Fibroblast of peridontal ligament (primary cell): ENCODE results near the gene PCDHGB7.
"Not testable (repeated sequence)": the region's sequence is repeated elsewhere in the genome, so short reads cannot be mapped to it uniquely, and the experiment has no call there.

Experiments
- DNase-seq: peaks from one replicate; pipeline ENCODE4 v3.0.0-alpha.2; 2010; ENCODE audit errors: extremely low read depth

The PCDHGB7 gene

DNA sequence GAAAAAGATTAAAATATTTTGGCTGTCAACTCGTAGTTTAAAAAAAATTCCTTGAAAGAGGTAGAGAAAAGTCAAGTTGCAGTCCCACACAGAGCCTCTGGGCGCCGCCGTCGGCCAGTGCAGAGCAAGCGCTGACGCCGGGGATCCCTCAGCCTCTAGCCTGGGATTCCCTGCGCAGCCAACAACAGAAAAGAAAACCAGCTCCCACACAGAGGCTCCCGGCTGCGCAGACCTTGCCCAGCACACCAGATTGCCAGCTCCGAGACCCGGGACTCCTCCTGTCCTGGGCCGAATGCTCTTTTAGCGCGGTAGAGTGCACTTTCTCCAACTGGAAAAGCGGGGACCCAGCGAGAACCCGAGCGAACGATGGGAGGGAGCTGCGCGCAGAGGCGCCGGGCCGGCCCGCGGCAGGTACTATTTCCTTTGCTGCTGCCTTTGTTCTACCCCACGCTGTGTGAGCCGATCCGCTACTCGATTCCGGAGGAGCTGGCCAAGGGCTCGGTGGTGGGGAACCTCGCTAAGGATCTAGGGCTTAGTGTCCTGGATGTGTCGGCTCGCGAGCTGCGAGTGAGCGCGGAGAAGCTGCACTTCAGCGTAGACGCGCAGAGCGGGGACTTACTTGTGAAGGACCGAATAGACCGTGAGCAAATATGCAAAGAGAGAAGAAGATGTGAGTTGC, at the start of gene PCDHGB7:
PCDHGB7 (plus strand) TSS at position 184 of the 679 bp plus-strand sequence; CDS start at position 367, 183 bp downstream.
- peak; percentile 76 for DNase-seq

DNA sequence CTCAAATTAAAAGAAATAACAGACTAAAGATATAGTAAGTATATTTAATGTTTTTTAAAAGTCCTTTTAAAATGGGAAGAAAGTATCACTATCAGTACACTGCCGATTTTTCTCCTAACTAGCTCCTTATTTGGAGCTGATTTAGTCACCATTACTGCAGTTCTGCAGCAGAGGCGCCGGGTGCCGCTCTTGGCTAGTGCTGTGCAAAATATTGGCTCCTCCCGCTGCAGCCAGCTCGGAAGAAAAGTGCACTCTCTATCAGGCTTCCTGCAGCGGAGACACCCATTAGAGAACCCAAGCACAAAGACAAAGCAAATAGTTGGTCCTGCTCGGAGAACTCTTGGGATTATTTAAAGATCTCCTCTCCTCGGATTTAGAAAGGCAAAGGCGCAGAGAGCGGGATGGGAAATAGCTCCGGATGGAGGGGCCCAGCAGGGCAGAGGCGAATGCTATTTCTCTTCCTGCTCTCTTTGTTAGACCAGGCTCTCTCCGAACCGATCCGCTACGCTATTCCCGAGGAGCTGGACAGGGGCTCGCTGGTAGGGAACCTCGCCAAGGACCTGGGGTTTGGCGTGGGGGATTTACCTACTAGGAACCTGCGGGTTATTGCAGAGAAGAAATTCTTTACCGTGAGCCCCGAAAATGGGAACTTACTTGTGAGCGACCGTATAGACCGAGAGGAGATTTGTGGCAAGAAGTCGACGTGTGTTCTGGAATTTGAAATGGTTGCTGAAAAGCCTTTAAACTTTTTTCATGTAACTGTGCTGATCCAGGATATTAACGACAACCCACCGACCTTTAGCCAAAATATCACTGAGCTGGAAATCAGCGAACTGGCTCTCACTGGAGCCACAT, 47.3 kb upstream of the PCDHGB7 start, which contains the start of gene PCDHGB3:
PCDHGB3 (plus strand) TSS at position 249 of the 855 bp plus-strand sequence; CDS start at position 402, 153 bp downstream.
- peak; percentile 38 for DNase-seq

DNA sequence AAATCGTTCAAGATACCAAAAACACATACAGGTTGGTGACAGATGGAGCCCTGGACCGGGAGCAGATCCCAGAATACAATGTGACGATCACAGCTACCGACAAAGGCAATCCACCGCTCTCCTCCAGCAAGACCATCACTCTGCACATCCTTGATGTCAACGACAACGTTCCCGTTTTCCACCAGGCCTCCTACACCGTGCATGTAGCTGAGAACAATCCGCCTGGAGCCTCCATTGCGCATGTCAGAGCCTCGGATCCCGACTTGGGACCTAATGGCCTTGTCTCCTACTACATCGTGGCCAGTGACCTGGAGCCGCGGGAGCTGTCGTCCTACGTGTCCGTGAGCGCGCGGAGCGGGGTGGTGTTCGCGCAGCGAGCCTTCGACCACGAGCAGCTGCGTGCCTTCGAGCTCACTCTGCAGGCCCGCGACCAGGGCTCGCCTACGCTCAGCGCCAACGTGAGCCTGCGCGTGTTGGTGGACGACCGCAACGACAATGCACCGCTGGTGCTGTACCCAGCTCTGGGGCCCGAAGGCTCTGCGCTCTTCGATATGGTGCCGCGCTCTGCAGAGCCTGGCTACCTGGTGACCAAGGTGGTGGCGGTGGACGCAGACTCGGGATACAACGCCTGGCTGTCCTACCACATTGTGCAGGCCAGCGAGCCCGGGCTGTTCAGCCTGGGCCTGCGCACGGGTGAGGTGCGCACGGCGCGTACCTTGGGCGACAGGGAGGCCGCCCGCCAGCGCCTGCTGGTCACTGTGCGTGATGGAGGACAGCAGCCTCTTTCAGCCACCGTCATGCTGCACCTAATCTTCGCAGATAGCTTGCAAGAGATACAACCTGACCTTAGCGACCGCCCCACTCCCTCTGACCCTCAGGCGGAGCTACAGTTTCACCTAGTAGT, 45.7 kb upstream of the PCDHGB7 start:
- DNase-seq: no peak

- peak; percentile 49 for DNase-seq
Observed at GRCh38 chr5:141373673-141374317, 43.7 kb upstream of the PCDHGB7 start, which contains the start of gene PCDHGA6. TSS of gene PCDHGA6 (plus strand) at chr5:141373891. CDS start at chr5:141374084, 193 bp downstream.

GRCh38 chr5:141374627-141375026, 42.9 kb upstream of the PCDHGB7 start:
- no peak for DNase-seq

DNA sequence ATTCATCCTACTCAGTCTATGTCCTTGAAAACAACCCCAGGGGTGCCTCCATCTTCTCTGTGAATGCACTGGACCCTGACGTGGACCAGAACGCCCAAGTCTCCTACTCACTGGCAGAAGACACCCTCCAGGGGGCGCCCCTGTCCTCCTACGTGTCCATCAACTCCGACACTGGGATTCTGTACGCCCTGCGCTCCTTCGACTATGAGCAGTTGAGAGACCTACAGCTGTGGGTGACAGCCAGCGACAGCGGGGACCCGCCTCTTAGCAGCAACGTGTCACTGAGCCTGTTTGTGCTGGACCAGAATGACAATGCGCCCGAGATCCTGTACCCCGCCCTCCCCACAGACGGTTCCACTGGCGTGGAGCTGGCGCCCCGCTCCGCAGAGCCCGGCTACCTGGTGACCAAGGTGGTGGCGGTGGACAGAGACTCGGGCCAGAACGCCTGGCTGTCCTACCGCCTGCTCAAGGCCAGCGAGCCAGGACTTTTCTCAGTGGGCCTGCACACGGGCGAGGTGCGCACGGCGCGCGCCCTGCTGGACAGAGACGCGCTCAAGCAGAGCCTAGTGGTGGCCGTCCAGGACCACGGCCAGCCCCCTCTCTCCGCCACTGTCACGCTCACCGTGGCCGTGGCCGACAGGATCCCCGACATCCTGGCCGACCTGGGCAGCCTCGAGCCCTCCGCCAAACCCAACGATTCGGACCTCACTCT, 41.9 kb upstream of the PCDHGB7 start:
- not testable (repeated sequence) for DNase-seq

DNA sequence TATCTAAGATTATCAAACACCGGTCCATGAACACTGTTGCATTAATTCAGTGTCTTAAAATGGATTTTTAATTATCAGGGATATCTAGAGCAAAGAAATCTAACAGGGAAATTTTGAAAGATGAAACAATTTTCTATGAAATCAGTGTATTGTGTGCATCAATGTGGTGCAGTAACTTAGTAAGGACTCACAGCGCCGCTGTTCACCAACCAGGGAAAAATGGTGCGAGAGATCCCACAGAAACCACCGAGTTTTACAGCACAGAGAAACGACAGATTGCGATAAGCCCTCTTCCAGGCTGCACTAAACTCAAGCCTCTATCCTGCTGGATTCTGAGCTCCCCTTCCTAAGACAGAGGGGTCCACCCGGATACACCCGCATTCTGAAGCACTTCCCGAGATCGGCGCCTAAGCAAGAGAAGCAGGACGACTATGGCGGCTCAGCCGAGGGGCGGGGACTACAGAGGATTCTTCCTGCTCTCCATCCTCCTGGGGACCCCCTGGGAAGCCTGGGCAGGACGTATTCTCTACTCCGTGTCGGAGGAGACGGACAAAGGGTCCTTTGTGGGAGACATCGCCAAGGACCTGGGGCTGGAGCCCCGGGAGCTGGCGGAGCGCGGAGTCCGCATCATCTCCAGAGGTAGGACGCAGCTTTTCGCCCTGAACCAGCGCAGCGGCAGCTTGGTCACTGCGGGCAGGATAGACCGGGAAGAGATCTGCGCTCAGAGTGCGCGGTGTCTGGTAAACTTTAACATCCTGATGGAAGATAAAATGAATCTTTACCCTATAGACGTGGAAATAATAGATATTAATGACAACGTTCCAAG, 34.8 kb upstream of the PCDHGB7 start, which contains the start of gene PCDHGA7:
PCDHGA7 (plus strand) TSS at position 274 of the 826 bp plus-strand sequence; CDS start at position 432, 158 bp downstream.
- peak; percentile 52 for DNase-seq

DNA sequence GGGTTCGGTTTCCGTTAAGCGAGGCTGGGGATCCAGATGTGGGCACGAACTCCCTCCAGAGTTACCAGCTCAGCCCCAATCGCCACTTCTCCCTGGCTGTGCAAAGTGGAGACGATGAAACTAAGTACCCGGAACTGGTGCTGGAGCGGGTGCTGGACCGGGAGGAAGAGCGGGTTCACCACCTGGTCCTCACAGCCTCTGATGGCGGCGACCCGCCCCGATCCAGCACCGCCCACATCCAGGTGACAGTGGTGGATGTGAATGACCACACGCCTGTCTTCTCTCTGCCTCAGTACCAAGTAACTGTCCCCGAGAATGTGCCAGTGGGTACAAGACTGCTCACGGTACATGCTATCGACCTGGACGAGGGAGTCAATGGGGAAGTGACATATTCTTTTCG, 34.1 kb upstream of the PCDHGB7 start:
- DNase-seq: no peak

DNA sequence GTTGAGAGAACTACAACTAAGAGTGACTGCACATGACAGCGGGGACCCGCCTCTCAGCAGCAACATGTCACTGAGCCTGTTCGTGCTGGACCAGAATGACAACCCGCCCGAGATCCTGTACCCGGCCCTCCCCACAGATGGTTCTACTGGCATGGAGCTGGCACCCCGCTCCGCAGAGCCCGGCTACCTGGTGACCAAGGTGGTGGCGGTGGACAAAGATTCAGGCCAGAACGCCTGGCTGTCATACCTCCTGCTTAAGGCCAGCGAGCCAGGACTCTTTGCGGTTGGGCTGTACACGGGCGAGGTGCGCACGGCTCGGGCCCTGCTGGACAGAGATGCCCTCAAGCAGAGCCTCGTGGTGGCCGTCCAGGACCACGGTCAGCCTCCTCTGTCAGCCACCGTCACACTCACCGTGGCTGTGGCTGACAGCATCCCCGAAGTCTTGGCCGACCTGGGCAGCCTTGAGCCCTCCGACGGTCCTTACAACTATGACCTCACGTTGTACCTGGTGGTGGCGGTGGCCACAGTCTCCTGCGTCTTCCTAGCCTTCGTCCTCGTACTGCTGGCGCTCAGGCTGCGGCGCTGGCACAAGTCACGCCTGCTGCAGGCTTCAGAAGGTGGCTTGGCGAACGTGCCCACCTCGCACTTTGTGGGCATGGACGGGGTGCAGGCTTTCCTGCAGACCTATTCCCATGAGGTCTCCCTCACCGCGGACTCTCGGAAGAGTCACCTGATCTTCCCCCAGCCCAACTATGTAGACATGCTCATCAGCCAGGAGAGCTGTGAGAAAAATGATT, 32.8 kb upstream of the PCDHGB7 start:
- no peak for DNase-seq

GRCh38 chr5:141387557-141388311, 29.7 kb upstream of the PCDHGB7 start, which contains the start of gene PCDHGB4:
TSS of gene PCDHGB4 (plus strand) at chr5:141387698. CDS start at chr5:141387885, 187 bp downstream.
- peak; percentile 60 for DNase-seq

DNA sequence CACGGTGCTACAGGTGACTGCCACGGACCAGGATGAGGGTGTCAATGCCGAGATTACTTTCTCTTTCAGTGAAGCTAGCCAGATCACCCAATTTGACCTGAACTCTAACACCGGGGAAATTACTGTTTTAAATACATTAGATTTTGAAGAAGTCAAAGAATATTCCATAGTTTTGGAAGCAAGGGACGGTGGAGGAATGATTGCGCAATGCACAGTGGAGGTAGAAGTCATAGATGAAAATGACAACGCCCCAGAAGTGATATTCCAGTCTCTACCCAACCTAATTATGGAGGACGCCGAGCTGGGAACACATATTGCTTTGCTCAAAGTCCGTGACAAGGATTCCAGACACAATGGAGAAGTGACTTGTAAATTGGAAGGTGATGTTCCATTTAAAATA, 28.8 kb upstream of the PCDHGB7 start:
- DNase-seq: no peak

DNA sequence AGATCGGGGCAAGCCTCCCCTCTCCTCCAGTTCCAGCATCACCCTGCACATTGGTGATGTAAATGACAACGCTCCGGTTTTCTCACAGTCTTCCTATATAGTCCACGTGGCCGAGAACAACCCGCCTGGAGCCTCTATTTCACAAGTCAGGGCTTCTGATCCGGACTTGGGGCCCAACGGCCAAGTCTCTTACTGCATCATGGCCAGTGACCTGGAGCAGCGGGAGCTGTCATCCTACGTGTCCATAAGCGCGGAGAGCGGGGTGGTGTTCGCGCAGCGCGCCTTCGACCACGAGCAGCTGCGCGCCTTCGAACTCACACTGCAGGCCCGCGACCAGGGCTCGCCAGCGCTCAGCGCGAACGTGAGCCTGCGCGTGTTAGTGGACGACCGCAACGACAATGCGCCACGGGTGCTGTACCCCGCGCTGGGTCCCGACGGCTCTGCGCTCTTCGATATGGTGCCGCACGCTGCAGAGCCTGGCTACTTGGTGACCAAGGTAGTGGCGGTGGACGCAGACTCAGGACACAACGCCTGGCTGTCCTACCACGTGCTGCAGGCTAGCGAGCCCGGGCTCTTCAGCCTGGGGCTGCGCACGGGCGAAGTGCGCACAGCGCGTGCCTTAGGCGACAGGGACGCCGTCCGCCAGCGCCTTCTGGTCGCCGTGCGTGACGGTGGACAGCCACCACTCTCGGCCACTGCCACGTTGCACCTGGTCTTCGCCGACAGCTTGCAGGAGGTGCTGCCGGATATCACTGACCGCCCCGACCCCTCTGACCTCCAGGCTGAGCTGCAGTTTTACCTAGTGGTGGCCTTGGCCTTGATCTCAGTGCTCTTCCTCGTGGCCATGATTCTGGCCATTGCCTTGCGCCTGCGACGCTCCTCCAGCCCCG, 28.1 kb upstream of the PCDHGB7 start:
- DNase-seq: no peak

DNA sequence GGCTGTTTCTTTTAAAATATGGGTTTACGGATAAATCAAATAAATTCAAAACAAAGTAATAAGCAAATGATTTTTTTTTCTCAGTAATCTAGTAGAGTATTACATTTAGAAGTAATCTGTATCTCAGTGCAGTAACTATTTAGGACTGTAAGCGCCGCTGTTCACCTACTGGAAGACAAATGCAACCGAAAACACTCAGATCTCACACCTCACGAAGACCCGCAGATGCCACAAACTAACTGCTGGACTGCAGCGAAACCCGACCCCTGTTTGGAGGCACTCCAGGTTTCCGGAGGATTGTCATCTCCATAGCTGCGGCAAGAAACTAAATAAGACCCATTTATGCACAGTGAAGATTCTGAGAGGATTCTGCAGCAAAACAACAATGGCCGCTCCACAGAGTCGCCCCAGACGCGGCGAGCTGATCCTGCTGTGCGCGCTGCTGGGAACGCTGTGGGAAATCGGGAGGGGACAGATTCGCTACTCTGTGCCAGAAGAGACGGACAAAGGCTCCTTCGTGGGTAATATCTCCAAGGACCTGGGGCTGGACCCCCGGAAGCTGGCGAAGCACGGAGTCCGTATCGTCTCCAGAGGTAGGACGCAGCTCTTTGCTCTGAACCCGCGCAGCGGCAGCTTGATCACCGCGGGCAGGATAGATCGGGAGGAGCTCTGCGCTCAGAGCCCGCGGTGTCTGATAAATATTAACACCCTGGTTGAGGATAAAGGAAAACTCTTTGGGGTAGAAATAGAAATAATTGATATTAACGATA, 24.9 kb upstream of the PCDHGB7 start, which contains the start of gene PCDHGA8:
PCDHGA8 (plus strand) TSS at position 205 of the 770 bp plus-strand sequence; CDS start at position 386, 181 bp downstream.
- DNase-seq: no peak

- no peak for DNase-seq
Observed at GRCh38 chr5:141393267-141393666, 24.2 kb upstream of the PCDHGB7 start.

GRCh38 chr5:141394401-141395187, 22.9 kb upstream of the PCDHGB7 start:
- DNase-seq: not testable (repeated sequence)
